Measurements from ENCODE around the gene RPTOR. TPM values are rescaled to one million over a fixed set of nuclear protein-coding genes. Genes with fewer than 3 reads are reported as not detected.

The RPTOR gene
- total RNA-seq, 2 experiments from 2014 or later, result 45.3 to 49.1 TPM

- H3K27me3 Mint-ChIP-seq, result no peaks in the 10 kb centered on the region
- no peak for TF ChIP-seq CTCF (IDR thresholded peaks at IDR 0.05)
- H3K9me3 Mint-ChIP-seq, result peaks cover 11% of the 10 kb centered on the region
- peak overlapping the region; percentile 98 for H3K27ac Mint-ChIP-seq
- no peak for ATAC-seq
- no peak overlapping the region for H3K4me3 Mint-ChIP-seq
- CTCF ChIA-PET, result interaction anchor here (0.9 to 1.4 kb wide), 4 partner anchors 9 to 284 kb away, joined by 3 to 4 read pairs (median 4); no protein-coding TSS in a partner anchor
- intact Hi-C loops (cut with micrococcal nuclease), result loop anchor here (5.0 kb wide), 2 partner anchors 33 to 97 kb away; no protein-coding TSS in a partner anchor
- DNase-seq, result no peak
- POLR2A ChIA-PET, result interaction anchor here (1.0 to 4.2 kb wide), 5 partner anchors 12 to 97 kb away, joined by 3 to 19 read pairs (median 3); no protein-coding TSS in a partner anchor
- peaks cover 86% of the 10 kb centered on the region for H3K4me1 Mint-ChIP-seq (ENCODE audit: low read depth)
- H3K36me3 Mint-ChIP-seq (ENCODE audit: low read depth), result peaks cover 69% of the 10 kb centered on the region
Measured at GRCh38 chr17:80859002-80859941, 314.6 kb downstream of the RPTOR start.

GRCh38 chr17:80860101-80860671 is 315.5 kb downstream of the RPTOR start:
- no peak overlapping the region for H3K4me3 Mint-ChIP-seq
- TF ChIP-seq CTCF (IDR thresholded peaks at IDR 0.05), result no peak
- ATAC-seq (no peak), DNase-seq (no peak)
- intact Hi-C loops (cut with micrococcal nuclease), result no loop called here
- H3K27me3 Mint-ChIP-seq, result no peaks in the 10 kb centered on the region
- H3K9me3 Mint-ChIP-seq, result peaks cover 14% of the 10 kb centered on the region
- H3K27ac Mint-ChIP-seq, result peak overlapping the region; percentile 86
- POLR2A ChIA-PET, result interaction anchor here (0.8 to 4.2 kb wide), 6 partner anchors 10 to 98 kb away, joined by 3 to 19 read pairs (median 3); no protein-coding TSS in a partner anchor
- peaks cover 75% of the 10 kb centered on the region for H3K36me3 Mint-ChIP-seq (ENCODE audit: low read depth)
- peaks cover 87% of the 10 kb centered on the region for H3K4me1 Mint-ChIP-seq (ENCODE audit: low read depth)
- CTCF ChIA-PET, result interaction anchor here (0.9 to 1.4 kb wide), 4 partner anchors 10 to 285 kb away, joined by 3 to 4 read pairs (median 3); no protein-coding TSS in a partner anchor

- Mint-ChIP-seq H3K27me3 (no peaks in the 10 kb centered on the region), H3K9me3 (peaks cover 14% of the 10 kb centered on the region), H3K4me1 (ENCODE audit: low read depth) (peaks cover 87% of the 10 kb centered on the region), H3K4me3 (no peak overlapping the region), H3K36me3 (ENCODE audit: low read depth) (peaks cover 69% of the 10 kb centered on the region), H3K27ac (peak overlapping the region; percentile 86)
- no peak for TF ChIP-seq CTCF (IDR thresholded peaks at IDR 0.05)
- intact Hi-C loops (cut with micrococcal nuclease), result no loop called here
- ChIA-PET CTCF (interaction anchor here (1.3 to 2.4 kb wide), 2 partner anchors 14 to 38 kb away, joined by 3 to 6 read pairs; no protein-coding TSS in a partner anchor), POLR2A (interaction anchor here (0.8 to 1.6 kb wide), 4 partner anchors 9 to 86 kb away, joined by 3 to 7 read pairs (median 3); no protein-coding TSS in a partner anchor)
- DNase-seq (no peak), ATAC-seq (no peak)
Measured at GRCh38 chr17:80860703-80861417, 316.2 kb downstream of the RPTOR start.

- H3K9me3 Mint-ChIP-seq, result peaks cover 14% of the 10 kb centered on the region
- POLR2A ChIA-PET, result interaction anchor here (0.8 to 1.6 kb wide), 3 partner anchors 9 to 87 kb away, joined by 3 to 7 read pairs (median 3); no protein-coding TSS in a partner anchor
- no peak overlapping the region for H3K4me3 Mint-ChIP-seq
- no peak for TF ChIP-seq CTCF (IDR thresholded peaks at IDR 0.05)
- peaks cover 84% of the 10 kb centered on the region for H3K4me1 Mint-ChIP-seq (ENCODE audit: low read depth)
- H3K36me3 Mint-ChIP-seq (ENCODE audit: low read depth), result peaks cover 66% of the 10 kb centered on the region
- no peak for DNase-seq
- CTCF ChIA-PET, result interaction anchor here (1.3 to 2.4 kb wide), 2 partner anchors 13 to 38 kb away, joined by 3 to 6 read pairs; no protein-coding TSS in a partner anchor
- H3K27me3 Mint-ChIP-seq, result no peaks in the 10 kb centered on the region
- H3K27ac Mint-ChIP-seq, result peak overlapping the region; percentile 86
- no peak for ATAC-seq
- intact Hi-C loops (cut with micrococcal nuclease), result no loop called here
Measured at GRCh38 chr17:80861418-80861815, 316.8 kb downstream of the RPTOR start.

Data from activated CD8-positive, alpha-beta T cell treated with anti-CD3 and anti-CD28 coated beads for 36 hours (primary cell).